ENCODE measurements around the gene TFDP3.

TFDP3 gene

DNA sequence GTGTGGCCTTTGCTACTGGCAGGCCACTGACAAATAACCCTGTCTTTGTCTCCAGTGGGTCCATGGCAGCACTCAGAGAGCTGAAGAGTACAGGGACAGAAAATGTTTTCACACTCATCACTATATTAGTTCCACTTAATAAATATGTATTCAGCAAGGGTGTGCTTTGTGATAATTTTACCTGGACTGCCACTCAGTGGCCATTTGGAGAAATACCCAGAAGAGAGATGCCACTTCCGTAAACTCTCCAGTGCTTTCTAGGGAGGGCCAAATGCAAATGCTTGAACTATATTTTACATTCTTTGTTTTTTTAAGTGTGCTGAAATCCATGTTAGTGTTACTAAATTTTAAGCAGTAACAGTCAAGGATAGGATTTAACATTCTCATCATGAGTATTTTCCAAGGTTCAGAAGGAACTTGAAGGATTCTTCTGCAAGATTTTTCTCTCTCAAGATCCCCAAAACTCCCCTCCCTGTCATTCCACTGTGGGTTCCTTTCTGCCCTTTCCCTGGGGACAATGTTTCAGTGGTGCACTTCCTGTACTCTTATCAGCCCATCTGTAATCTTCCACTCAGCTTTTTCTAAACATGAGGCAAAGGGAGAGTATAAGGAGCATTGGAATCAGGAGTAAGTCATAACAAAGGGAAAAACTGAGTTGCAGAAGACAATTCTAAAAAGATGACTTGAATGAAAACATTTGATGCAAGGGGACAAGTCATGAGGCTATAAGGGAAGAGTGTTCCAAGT, 46.0 kb downstream of the TFDP3 start:
- Histone ChIP-seq H3K27me3 (ENCODE audit: low read length) (no peaks in the 10 kb centered on the region), H3K4me2 (ENCODE audit: low read depth, low read length, poor library complexity, severe bottlenecking) (no peak overlapping the region), H4K20me1 (ENCODE audit: low read depth, low read length) (no peaks in the 10 kb centered on the region), H3K9me3 (ENCODE audit: insufficient read depth, low read length) (no peaks in the 10 kb centered on the region), H3K4me3 (ENCODE audit: insufficient read depth, low read length, poor library complexity, severe bottlenecking) (no peak overlapping the region), H3K79me2 (ENCODE audit: insufficient read depth, low read length) (no peaks in the 10 kb centered on the region), H3K27ac (ENCODE audit: low read depth, low read length) (no peak overlapping the region), H3K9ac (ENCODE audit: low read length) (no peak overlapping the region), H2AFZ (ENCODE audit: low read depth, low read length, severe bottlenecking) (no peak overlapping the region), H3K36me3 (ENCODE audit: low read length) (no peaks in the 10 kb centered on the region), H3K9me2 (replicated peaks; ENCODE audit: insufficient read depth, low read length) (no peaks in the 10 kb centered on the region), H3F3A (ENCODE audit: insufficient read depth) (no peaks in the 10 kb centered on the region)
- TF ChIP-seq, protein P1, sequence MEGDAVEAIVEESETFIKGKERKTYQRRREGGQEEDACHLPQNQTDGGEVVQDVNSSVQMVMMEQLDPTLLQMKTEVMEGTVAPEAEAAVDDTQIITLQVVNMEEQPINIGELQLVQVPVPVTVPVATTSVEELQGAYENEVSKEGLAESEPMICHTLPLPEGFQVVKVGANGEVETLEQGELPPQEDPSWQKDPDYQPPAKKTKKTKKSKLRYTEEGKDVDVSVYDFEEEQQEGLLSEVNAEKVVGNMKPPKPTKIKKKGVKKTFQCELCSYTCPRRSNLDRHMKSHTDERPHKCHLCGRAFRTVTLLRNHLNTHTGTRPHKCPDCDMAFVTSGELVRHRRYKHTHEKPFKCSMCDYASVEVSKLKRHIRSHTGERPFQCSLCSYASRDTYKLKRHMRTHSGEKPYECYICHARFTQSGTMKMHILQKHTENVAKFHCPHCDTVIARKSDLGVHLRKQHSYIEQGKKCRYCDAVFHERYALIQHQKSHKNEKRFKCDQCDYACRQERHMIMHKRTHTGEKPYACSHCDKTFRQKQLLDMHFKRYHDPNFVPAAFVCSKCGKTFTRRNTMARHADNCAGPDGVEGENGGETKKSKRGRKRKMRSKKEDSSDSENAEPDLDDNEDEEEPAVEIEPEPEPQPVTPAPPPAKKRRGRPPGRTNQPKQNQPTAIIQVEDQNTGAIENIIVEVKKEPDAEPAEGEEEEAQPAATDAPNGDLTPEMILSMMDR (IDR thresholded peaks at IDR 0.05; ENCODE audit: insufficient read depth, low read length, poor library complexity, severe bottlenecking), result no peak
- no peak for TF ChIP-seq EZH2phosphoT487 (conservative IDR thresholded peaks at IDR 0.05; ENCODE audit: low read length)
